Epithelial cell of prostate (primary cell): ENCODE results near the gene NFE2.
A peak's percentile ranks its signal among the peaks of the same experiment; 100 is the strongest.

Experiments used
- DNase-seq: peaks from one replicate; pipeline ENCODE4 v3.0.0-alpha.2; 2011; ENCODE audit warnings: low read depth, low spot score
- H3K27ac ChIP-seq: fragments of 450-650 bp; 2 replicates; pipeline ENCODE4 v1.5.1; 2017; ENCODE audit warnings: mild to moderate bottlenecking

The NFE2 gene

DNA sequence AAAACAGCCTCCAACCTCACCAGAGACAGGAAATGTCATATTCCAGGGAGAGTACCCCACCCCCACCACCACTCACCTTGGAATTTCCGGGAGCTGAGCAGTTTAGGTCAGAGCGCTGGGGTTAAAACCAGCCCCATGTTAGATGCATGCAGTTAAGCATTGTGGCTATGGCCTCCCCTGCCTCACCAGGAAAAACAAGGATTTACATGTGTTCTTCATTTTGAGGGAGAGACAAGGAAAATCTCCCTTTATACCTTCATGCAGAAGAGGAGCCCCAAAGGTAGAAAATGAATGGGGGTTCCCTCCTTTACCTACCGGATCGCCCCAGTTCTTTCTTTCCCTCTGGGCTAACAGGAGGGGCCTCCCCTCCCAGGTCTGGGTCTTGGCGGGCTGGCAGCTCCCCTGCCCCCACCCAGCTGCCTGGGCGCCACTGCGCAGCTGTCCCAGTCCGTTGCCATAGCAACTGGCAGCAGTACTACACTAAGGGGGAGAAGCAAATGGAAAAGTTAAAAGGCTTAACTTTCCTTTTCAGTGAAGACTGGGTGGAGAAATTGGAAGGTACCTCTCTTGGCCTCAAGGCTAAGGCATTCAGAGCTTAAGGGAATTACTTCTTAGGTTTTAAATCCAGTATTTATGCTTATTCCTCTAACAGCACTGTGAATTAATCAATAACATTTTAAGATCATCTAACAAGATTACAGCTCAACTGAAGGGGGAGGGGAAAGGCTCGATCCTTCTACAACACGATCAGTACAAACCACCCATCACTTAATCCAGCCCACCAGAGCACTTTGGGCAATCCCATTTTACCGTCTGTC lies 41.4 kb downstream of the NFE2 start:
- DNase-seq = no peak
- peak overlapping the region; percentile 84 for H3K27ac ChIP-seq

- H3K27ac ChIP-seq = peak overlapping the region; percentile 84
- no peak for DNase-seq
These were observed 42.6 kb downstream of the NFE2 start for GRCh38 chr12:54258201-54258681.

DNA sequence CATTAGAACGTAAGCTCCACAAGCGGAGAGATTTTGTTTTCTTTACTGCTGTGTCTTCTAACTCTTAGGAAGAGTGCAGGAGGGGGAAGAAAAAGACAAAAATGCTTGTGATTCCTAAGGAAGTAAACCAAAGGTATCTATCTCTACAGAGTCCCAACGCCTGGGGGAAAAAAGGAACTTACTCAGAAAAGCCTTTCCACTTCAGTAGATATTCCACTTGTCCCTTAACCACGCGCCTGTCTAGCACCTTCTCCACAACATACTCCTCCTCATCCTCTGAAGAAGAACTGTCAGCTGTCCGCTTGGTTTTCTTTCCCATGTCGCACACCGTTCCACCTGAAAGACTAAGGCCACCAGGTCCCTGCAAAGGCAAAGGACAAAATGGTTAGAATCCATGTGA lies 43.5 kb downstream of the NFE2 start:
- no peak overlapping the region for H3K27ac ChIP-seq
- DNase-seq = no peak

DNA sequence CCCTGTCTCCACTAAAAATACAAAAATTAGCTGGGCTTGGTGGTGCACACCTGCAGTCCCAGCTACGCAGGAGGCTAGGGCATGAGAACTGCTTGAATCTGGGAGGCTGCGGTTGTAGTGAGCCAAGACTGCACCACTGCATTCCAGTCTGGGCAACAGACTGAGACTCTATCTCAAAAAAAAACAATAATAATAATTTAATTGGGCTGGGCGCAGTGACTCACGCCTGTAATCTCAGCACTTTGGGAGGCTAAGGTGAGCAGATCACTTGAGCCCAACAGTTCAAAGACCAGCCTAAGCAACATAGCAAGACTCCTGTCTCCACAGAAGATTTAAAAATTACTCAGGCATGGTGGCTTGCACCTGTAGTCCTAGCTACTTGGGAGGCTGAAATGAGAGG lies 47.6 kb downstream of the NFE2 start:
- no peak for DNase-seq
- H3K27ac ChIP-seq = no peak overlapping the region

- DNase-seq = no peak
- no peak overlapping the region for H3K27ac ChIP-seq
These were observed 49.0 kb downstream of the NFE2 start for GRCh38 chr12:54251667-54252284.

DNA sequence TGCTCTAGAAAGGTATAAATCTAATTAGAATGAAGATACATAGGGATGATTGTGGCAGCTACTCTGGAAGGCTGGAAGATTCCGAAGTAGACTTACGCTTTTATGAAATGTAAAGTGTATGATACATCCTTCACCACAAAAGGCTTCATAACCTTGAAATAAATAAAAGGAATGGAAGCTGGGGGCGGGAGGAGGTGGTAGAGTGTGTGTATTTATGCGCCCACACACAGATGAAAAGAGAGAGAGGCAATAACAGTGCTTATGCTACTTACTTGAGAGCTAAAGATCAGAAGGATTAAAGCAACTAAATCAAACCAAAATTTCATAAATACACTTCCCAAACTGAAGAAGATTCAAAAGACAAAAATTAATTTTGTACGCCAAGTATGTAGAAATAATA lies 51.3 kb downstream of the NFE2 start:
- H3K27ac ChIP-seq = no peak overlapping the region
- DNase-seq = no peak

- H3K27ac ChIP-seq = no peak overlapping the region
- no peak for DNase-seq
These were observed 54.7 kb downstream of the NFE2 start for GRCh38 chr12:54246011-54246641.
